SK-N-DZ (cell line): ENCODE measurements around the gene GPNMB.
A peak's percentile ranks its signal among the peaks of the same experiment; 100 is the strongest.
"Not testable (repeated sequence)": the region's sequence is repeated elsewhere in the genome, so short reads cannot be mapped to it uniquely, and the experiment has no call there.

Experiments used
- DNase-seq: peaks from one replicate; pipeline ENCODE4 v3.0.0-alpha.2; 2015; ENCODE audit warnings: low spot score

The GPNMB gene

DNA sequence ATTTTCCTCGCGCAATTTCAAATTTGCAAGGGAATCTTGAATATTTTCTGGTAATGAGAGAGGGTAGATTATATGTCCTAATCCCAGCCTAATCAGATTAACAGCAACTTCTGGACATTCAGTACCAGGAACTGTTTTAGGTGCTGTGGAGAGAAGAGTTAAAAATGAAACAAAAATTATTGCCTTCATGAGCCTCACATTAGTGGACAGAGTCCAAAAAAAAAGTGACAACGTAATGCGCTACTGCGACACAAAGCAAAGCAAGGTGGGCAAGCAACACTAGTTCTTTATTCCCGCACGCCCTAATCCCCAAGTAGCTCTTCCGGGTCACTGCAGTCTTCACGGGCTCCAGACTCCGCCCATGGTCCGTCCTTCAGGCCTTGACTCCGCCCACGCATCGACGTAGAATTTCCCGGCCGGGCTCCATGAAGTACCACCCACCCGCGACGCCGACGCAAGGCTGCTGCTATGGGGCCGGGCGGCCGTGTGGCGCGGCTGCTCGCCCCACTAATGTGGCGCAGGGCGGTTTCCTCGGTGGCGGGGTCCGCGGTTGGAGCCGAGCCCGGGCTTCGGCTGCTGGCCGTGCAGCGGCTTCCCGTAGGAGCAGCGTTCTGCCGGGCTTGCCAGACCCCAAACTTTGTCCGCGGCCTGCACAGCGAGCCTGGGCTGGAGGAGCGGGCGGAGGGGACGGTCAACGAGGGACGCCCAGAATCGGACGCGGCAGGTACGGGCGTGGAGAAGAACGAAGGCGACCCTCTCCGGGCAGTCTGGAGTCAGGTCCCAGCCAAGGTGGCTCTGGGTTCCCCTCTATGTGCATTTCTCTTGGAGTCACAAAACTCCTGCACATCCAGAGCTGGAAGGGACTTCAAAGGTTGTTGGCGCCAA, 52.6 kb downstream of the GPNMB start, which contains the start of gene MALSU1:
MALSU1 (plus strand) TSS at position 455 of the 885 bp plus-strand sequence; CDS start at position 469, 14 bp downstream.
- DNase-seq = peak; percentile 97

DNA sequence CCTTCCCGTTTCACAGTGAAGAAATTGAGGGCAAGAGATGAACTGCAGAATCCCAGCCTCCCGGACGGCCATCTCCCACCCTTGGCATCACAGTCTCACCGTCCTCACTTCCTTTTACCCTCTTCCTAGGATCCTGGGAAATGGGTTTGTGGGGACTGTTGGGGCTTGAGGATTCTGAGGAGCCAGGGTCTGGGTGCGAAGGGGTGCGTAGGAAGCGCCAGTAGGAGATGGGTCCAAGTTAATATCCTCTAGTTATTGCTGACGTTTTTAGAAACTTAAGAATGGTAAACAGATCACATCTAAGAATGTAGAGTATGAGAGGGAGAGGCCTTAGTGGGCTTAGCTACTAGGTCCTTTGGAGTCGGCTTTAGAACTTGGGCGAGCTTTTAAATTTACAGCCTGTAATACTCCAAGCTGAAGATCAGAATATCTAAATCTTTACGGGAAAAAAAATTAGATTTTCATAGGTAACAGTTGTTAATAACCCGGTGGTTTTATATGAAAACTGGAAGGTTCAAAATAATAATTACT, 53.3 kb downstream of the GPNMB start:
- no peak for DNase-seq

DNA sequence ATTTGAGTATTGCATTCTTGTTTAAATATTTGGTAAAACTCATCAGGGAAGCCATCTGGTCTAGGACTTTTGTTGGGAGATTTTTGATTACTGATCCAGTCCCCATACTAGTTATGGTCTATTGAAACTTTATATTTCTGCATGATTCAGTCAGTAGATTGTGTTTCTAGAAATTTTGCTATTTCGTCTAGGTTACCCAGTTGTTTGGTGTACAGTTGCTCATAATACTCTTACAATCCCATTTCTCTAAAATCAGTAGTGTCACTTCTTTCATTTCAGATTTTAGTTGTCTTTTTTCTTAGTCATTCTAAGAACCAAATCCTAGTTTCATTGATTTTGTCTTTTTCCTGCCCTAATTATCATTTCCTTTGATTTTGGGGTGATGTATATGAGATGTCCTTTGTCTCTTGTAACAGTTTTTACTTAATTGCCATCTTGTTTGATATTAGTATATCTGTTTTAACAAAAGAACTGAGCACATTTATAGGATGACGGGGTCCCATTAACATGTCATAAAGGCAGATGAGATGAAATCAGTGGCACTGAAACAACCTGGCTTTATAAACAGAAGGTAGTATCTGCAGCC, 60.5 kb downstream of the GPNMB start:
- no peak for DNase-seq

DNA sequence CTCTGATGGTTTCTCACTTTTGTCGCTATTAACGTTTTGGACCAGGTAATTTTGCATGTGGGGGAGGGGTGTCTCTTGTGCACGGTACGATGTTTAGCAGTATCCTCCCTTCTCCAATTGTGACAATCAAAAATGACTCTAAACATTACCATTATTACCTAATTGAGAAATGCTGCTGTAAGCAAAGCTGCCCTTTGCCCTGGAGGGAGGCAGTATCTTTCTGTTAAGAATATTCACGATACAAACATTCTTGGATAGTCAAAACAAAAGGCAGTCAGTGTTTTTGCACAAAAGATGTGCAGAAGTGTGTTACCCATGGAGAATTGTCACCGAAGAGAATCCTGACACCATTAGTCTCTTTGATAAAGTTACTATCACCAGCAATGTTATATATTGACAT, 62.2 kb downstream of the GPNMB start:
- DNase-seq = no peak

DNA sequence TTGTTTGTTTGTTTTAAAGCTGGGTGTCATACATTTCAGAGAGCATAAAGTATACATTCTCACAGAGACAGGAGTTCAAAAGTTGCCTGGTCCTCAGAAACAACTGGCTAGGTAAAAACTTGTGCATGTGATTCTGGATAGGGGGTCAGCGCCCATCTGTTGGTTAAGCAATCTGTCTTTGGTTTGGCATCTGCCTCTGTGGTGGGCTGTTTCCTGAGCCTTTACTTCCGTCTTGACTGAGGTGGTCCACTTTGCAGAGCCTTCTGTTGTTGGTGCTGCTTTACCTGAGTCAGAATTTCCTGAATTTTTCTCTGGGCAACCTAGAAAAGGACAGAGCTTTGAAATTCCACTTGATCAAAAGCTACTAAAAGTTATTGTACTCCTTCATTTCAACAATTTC, 65.6 kb downstream of the GPNMB start:
- not testable (repeated sequence) for DNase-seq

DNA sequence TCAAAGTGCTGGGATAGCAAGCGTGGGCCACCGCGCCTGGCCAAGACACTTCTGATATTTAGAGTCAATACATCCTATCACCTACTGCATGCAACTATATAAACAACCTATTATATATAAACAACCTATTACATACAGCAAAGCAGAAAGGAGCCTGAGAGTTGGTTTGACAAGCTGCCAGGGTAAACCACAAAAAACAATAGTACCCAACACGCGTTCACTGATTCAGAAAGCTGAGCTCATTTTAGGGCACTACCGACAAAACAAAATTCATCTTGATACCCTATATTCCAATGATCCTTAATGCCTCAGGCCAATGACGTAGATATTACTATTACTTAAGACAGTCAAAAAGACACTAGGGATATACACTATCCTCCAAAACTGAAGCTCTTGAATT, 68.8 kb downstream of the GPNMB start:
- no peak for DNase-seq
